HEK293 (cell line): ENCODE measurements around the gene PDLIM1.

Experiments used
- CTCF ChIP-seq: fragments of 450-650 bp; formaldehyde crosslinking; IDR thresholded peaks from 2 replicates; pipeline ENCODE4 v1.5.1; 2016; ENCODE audit warnings: missing biosample characterization, missing genetic modification characterization
- KLF16 ChIP-seq: fragments of 450-650 bp; formaldehyde crosslinking; IDR thresholded peaks from 2 replicates; pipeline ENCODE4 v1.5.1; 2017; ENCODE audit warnings: missing biosample characterization, missing genetic modification characterization
- MEIS1 ChIP-seq: sonication (generic); formaldehyde crosslinking; IDR thresholded peaks from 2 replicates; pipeline ENCODE4 v1.8.1; 2022; ENCODE audit warnings: missing genetic modification reagents, mild to moderate bottlenecking, borderline replicate concordance
- SETDB1 ChIP-seq: IDR thresholded peaks from one replicate; pipeline ENCODE4 v1.6.1; 2017; ENCODE audit warnings: mild to moderate bottlenecking, low read length, moderate library complexity, mixed read lengths; ENCODE audit not compliant: insufficient read length
- TCF7L2 ChIP-seq: IDR thresholded peaks from 2 replicates; pipeline ENCODE4 v1.6.1; 2011; ENCODE audit warnings: low read depth, mild to moderate bottlenecking, inconsistent platforms, low read length, moderate library complexity, borderline replicate concordance
- TSHZ1 ChIP-seq: fragments of 450-650 bp; formaldehyde crosslinking; IDR thresholded peaks from 2 replicates; pipeline ENCODE4 v1.5.1; 2016; ENCODE audit warnings: missing biosample characterization, missing genetic modification characterization, borderline replicate concordance
- ZNF133 ChIP-seq: fragments of 450-650 bp; formaldehyde crosslinking; IDR thresholded peaks from 2 replicates; pipeline ENCODE4 v1.5.1; 2016; ENCODE audit warnings: missing biosample characterization, missing genetic modification characterization
- ZNF148 ChIP-seq: fragments of 450-650 bp; formaldehyde crosslinking; IDR thresholded peaks from 2 replicates; pipeline ENCODE4 v1.5.0; 2017; ENCODE audit warnings: missing biosample characterization, missing genetic modification characterization, borderline replicate concordance
- ZNF302 ChIP-seq: fragments of 450-650 bp; formaldehyde crosslinking; IDR thresholded peaks from 2 replicates; pipeline ENCODE4 v1.5.1; 2016; ENCODE audit warnings: missing biosample characterization, missing genetic modification characterization, low read depth
- ZNF311 ChIP-seq: fragments of 450-650 bp; formaldehyde crosslinking; IDR thresholded peaks from 2 replicates; pipeline ENCODE4 v1.5.1; 2017; ENCODE audit warnings: missing biosample characterization, missing genetic modification characterization, borderline replicate concordance
- ZNF37A ChIP-seq: fragments of 450-650 bp; IDR thresholded peaks from 2 replicates; pipeline ENCODE4 v1.5.1; 2018; ENCODE audit warnings: missing biosample characterization, missing genetic modification characterization
- ZNF473 ChIP-seq: fragments of 450-650 bp; formaldehyde crosslinking; IDR thresholded peaks from 2 replicates; pipeline ENCODE4 v1.5.1; 2017; ENCODE audit warnings: missing biosample characterization, missing genetic modification characterization
- ZSCAN16 ChIP-seq: fragments of 450-650 bp; formaldehyde crosslinking; IDR thresholded peaks from 2 replicates; pipeline ENCODE4 v1.5.1; 2016; ENCODE audit warnings: missing biosample characterization, missing genetic modification characterization
- ZSCAN4 ChIP-seq: fragments of 450-650 bp; formaldehyde crosslinking; IDR thresholded peaks from 2 replicates; pipeline ENCODE4 v1.5.1; 2017; ENCODE audit warnings: missing biosample characterization, missing genetic modification characterization

- TF ChIP-seq SETDB1 (no peak), CTCF (no peak), ZNF311 (no peak), KLF16 (tag by site-specific recombination) (no peak), ZNF37A (tag by site-specific recombination) (no peak), TCF7L2 (no peak), ZNF148 (tag by site-specific recombination) (no peak), ZNF473 (no peak), ZSCAN16 (no peak), ZNF302 (tag by site-specific recombination) (no peak), ZSCAN4 (tag by site-specific recombination) (no peak), TSHZ1 (tag by site-specific recombination) (no peak), MEIS1 (CRISPR knock-in tag) (no peak), ZNF133 (no peak)
Observed at GRCh38 chr10:95245425-95246055, 45.3 kb downstream of the PDLIM1 start.
